ENCODE measurements around the gene LPP. TPM values are rescaled to one million over a fixed set of nuclear protein-coding genes. Genes with fewer than 3 reads are reported as not detected.

Gene LPP
- total RNA-seq, 1 donor from 2014 or later, result 62.1 TPM

DNA sequence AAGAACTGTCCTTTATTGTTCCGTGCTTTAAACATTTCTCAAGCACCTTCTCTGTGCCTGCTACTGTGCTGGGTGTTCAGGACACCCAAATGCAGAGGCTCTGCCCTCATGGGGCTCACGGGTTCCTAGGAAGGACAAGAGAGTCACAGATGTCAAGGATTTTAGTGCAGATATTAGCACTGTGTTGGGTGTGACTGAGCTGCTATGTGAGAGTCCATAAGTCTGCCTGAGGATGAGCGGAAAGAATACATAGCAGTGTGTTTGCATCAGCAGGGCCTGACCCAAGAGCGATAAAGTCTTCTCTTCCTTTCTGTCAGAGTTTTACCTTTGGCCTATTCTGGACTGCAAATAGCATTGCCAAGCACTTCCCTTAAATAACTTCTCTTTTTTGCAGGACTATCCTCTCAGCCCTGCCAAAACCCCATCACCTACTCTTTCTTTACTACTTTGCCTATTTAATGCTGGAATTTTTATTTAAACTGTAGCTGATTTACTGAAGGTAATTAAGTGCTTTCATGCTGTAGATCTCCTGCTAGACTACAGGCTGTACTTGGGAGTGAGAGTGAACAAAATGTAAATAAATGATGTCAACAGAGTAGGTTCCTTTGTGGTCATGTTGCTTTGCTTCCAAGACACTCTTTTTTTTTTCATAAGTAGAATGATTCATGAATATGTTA, 558.4 kb downstream of the LPP start:
- DNase-seq, result no peak

- no peak for DNase-seq
These were observed 559.0 kb downstream of the LPP start for GRCh38 chr3:188712991-188713390.

DNA sequence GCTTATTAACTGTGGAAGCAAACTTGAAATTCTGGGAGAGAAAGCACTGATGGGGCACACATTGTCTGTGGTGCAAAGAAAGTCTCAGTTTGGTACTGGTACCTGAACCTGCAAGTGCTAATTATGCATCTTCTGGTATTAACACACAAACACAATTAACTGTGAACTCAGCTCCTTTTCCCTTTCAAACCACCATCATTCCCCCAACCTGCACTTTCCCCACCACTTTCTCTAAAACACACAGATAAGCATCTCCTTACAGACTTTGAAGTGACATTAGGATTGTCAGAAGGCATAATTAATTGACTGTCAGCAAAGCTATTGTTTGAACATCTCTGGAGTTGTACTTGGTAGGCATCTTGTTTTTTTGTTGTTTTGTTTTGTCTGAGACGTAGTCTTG, 565.6 kb downstream of the LPP start:
- no peak for DNase-seq

DNA sequence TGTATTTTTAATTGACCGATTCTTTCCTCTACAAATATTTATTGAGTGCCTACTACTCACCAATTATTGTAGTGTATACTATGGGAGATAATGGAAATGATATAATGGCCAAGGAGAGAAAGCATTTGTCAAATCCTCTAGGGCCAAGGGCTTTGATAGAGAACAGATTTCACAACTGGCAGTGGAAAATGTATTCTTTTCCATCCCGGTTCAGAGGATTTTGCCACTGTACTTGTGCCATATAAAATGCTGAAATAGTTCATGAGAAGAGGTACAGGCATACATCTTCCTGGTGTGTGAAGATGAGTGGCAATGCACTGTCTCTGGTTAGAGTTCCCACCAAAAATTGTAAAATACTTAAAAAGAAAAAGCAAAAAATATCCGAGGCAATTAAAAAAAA, 566.3 kb downstream of the LPP start:
- no peak for DNase-seq

DNA sequence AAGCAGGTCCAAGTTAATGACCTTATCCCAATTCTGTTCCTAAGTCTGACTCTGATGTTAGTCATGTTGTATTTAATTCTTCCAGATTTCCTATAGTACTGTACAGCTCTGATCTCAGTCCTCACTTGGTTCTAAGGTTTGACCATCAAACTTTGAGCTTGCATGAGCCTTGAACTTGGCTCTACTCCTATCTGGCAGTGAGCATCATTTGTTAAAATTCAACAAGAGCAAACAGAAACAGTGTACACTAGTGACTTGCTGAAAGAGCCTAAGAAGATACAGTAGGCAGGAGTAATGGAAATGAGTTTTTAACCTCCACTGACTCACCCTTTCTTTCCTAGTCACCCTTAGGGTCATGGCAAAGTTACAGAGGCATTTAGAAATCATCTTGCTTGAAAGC, 566.7 kb downstream of the LPP start:
- DNase-seq, result no peak

DNA sequence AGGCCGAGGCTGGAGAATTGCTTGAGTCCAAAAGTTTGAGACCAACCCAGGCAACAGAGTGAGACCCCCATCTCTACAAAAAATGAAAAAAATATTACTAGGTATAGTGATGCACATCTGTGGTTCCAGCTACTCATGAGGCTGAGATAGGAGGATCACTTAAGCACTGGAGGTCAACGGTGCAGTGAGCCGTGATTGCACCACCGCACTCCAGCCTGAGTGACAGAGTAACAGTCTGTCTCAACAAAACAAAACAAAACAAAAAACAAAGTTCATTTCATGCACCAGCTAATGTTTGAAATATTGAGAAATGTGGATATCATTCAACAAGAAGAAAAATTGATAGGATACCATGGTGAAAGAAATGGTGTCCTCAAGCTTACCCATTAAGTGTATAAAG, 567.4 kb downstream of the LPP start:
- no peak for DNase-seq

GRCh38 chr3:188721990-188722389, 568.0 kb downstream of the LPP start:
- DNase-seq, result no peak

GRCh38 chr3:188722963-188723362, 569.0 kb downstream of the LPP start:
- no peak for DNase-seq

DNA sequence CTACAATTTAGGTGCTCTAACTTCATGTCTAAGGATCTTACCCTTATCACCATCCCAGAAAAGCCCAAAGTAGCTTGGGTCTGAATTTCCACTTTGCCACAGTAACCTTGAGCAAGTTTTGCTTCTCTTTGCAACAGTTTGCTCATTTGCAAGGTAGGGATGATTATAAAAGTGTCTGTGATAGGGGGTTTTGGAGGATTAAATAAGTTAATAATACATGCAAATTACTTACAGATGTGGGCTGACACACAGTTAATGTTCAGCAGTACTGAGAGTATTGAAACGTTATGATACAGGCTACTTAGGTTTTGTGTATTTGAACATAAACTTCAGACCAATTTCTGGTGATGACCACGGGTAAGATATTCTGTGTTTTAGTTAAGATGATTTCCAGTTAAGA, 573.1 kb downstream of the LPP start:
- DNase-seq, result no peak

GRCh38 chr3:188728371-188728896, 574.5 kb downstream of the LPP start:
- no peak for DNase-seq

DNA sequence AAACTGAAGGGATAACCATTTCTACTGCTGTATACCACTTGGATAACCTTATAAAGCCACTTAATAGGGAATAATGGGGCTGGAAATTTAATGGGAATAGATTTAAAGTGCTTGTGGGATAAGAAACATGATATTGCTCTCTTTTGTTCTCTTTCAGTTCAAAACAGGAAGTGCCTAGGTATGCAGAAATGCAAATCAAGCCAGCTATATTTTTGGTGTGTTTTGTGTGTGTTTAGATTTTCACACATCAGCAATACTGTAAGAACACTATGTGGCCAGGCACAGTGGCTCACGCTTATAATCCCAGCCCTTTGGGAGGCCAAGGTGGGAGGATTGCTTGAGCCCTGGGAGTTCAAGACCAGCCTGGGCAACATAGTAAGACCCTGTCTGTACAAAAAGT, 575.5 kb downstream of the LPP start:
- no peak for DNase-seq

GRCh38 chr3:188734395-188734794, 580.4 kb downstream of the LPP start:
- no peak for DNase-seq

- no peak for DNase-seq
These were observed 585.6 kb downstream of the LPP start for GRCh38 chr3:188739511-188739910.

DNA sequence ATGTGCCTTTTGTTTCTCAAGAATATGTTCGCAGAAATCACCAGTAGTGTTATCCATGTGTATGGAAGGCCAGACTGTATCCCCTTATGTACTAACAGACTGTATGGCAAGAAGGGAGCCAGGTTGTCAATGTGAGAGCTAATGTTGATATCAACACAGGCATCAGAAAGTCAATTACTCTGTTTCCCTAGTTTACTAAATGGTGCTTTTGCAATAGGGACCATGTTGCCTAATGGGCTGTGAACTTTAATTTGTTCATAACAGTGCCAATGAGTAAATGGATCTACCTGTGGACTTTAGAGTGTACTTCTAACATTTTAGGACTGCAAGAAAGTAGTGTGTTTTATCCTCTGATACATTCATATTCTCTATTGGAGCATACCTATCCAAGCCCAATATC, 586.1 kb downstream of the LPP start:
- no peak for DNase-seq

GRCh38 chr3:188742755-188743550, 589.0 kb downstream of the LPP start:
- no peak for DNase-seq

GRCh38 chr3:188744166-188744565, 590.2 kb downstream of the LPP start:
- no peak for DNase-seq

- DNase-seq, result no peak
These were observed 591.1 kb downstream of the LPP start for GRCh38 chr3:188745031-188745430.

DNA sequence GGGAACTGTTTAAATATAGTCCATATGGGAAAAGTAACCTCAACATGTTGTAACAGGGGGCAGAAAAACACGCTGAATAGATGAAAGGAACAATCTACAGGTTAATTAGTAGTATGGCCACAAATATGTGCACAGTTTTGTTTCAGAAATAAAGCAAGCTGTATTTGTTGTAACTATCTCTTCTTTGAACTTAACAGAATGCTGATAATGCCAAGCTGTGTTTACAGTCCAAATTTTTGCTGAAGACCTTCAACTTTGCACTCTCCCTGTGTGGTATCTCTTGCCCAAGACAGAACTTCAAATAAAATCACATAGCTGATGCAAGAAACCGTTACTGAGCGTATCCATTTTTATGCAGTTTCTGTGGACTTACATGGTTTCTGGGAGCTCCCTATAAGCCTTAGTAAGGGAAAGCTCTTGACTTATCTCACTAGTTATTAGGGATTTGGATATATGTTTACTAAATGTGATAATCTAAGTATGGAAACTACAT, 592.4 kb downstream of the LPP start:
- DNase-seq, result no peak

DNA sequence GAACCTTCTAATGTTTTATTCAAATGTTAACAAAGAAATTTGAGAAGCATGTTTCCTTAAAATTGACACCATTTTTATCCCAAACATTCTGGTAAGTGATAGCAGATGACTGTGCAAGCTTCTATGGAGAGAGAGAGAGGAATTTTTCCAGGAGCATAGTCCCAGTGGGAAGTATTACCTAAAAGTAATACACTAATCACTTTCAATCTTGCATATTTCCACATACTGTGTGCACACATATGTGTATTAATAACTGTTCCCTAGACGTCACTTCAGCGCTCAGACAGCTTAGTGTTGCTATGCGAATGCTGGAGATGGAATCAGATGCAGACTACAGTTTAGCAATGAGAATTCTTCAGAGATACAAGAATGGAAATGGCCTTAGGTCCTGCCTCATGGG, 593.5 kb downstream of the LPP start:
- peak; percentile 77 for DNase-seq

GRCh38 chr3:188749010-188749617, 595.2 kb downstream of the LPP start:
- DNase-seq, result no peak

DNA sequence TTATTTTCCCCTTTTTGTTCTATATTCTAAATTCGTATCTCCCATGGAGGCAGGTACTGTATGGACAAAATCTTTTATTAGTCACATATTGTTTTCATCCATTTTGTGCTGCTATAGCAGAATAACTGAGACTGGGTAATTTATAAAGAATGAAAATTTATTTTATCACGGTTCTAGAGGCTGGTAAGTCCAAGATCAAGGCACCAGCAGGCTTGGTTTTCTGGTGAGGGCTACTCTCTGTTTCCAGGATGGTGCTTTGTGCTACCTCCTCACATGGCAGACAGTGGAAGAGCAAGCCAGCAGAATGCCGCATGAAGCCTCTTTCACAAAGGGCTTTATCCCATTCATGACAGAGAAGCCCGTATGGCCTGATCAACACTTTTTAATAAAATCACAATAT, 595.9 kb downstream of the LPP start:
- no peak for DNase-seq

DNA sequence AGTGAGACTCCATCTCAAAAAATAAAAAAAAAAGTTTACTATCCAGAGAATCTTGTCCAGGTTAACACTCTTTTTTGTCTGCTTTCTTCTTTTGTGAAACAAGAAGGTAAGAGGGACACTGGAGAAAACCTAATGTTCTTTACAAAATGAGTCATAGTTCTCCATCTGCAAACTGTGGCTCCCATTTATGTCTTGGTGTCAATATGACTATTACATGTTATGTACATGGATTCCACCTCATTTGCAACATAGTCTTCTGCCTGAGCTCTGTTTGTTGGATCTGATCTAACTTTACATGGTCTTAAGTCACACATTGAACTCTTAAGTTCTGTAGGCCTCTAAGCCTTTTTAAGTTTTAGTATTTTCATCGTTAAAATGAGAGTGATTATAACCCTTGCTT, 596.7 kb downstream of the LPP start:
- DNase-seq, result no peak

GRCh38 chr3:188752850-188753249, 598.9 kb downstream of the LPP start:
- no peak for DNase-seq
